ENCODE data around the gene ADRB2.

DNA sequence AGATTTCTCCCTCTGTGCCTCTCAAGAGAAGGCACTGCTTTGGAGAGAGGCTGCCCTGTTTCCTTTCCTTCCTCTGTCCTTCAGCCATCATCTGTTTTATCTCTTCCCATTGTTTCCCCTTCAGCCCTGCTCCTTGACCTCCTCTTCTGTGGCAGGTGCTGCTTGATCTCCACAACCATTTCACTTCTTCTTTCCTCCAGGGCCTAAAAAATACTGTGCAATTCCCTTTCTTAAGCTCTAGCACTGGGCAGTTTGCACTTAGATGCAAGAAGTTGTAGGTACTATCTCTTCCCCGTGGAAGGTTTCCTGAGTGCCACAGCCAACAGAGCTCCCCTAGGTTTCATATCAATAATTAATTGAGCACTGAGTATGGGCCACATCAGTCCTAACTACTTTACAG lies 8.8 kb upstream of the ADRB2 start:
- TF ChIP-seq ASH2L (IDR thresholded peaks at IDR 0.05; ENCODE audit: borderline replicate concordance, low read depth) (no peak), RAD51 (IDR thresholded peaks at IDR 0.05) (no peak), NRF1 (conservative IDR thresholded peaks at IDR 0.05; ENCODE audit: low read depth, low read length) (no peak), DPF2 (IDR thresholded peaks at IDR 0.05) (no peak), FOXK2 (IDR thresholded peaks at IDR 0.05) (no peak), IKZF1 (conservative IDR thresholded peaks at IDR 0.05) (no peak), EED (IDR thresholded peaks at IDR 0.05; ENCODE audit: low read depth) (no peak), NFXL1 (IDR thresholded peaks at IDR 0.05; ENCODE audit: borderline replicate concordance) (no peak), CREB1 (IDR thresholded peaks at IDR 0.05; ENCODE audit: low read depth) (no peak), FOS (IDR thresholded peaks at IDR 0.05; ENCODE audit: borderline replicate concordance, extremely low read depth, insufficient read length) (no peak), CTCF (IDR thresholded peaks at IDR 0.05 in 2 of 3, conservative IDR thresholded peaks at IDR 0.05 in 1 of 3; ENCODE audit: control insufficient read depth in 2 of 3, extremely low read depth in 1 of 3, insufficient read depth in 1 of 3, low read depth in 3 of 3, low read length in 3 of 3) (no peak), EZH2 (IDR thresholded peaks at IDR 0.05; ENCODE audit: borderline replicate concordance, control insufficient read depth, low read depth, low read length) (no peak), CHD1 (IDR thresholded peaks at IDR 0.05; ENCODE audit: low read depth, low read length) (no peak)

All from GM12878 (cell line).